Pancreas (tissue), 10 donors: ENCODE measurements around the gene RPP14. TPM values are rescaled to one million over a fixed set of nuclear protein-coding genes. Genes with fewer than 3 reads are reported as not detected.

Experiments used
- ATAC-seq, 4 donors: fragments of 200-7000 bp; cut with Tn5 transposase; one replicate each; pipeline versions ENCODE4 v1.8.0 to v1.9.1; 2020; ENCODE audit warnings: mild to moderate bottlenecking in 4 of 4, moderate library complexity in 4 of 4
- DNase-seq, 6 donors: peaks; one replicate each; pipeline ENCODE4 v3.0.0-alpha.2; 2020
- FAIRE-seq: peaks from 2 replicates; lab custom pipeline; 2012; peaks lifted over from hg19 to GRCh38; lab: Jason Lieb, UNC
- H3K27ac ChIP-seq, 4 donors: fragments of 200-600 bp; sonication (generic); 1 replicate in 3 of 4; 2 replicates in 1 of 4; pipeline versions ENCODE4 v1.5.0 to v1.8.0; 2020
- H3K27me3 ChIP-seq, 4 donors: fragments of 200-600 bp; one replicate each; pipeline ENCODE4 v1.8.0; 2021
- H3K36me3 ChIP-seq, 3 donors: fragments of 200-600 bp; sonication (generic) in 1 of 3; one replicate each; pipeline versions ENCODE4 v1.5.0 to v1.8.0; 2020 to 2021
- H3K4me1 ChIP-seq, 3 donors: fragments of 200-600 bp; one replicate each; pipeline ENCODE4 v1.8.0; 2021
- H3K4me3 ChIP-seq, 4 donors: fragments of 200-600 bp; sonication (generic) in 2 of 4; one replicate each; pipeline versions ENCODE4 v1.5.0 to v1.8.0; 2020 to 2021
- H3K9me3 ChIP-seq, 4 donors: fragments of 200-600 bp; one replicate each; pipeline ENCODE4 v1.8.0; 2021
- WGBS, 2 donors: extraction: QIAGEN DNeasy Blood & Tissue Kit; methylation state at CpG; one replicate each; pipeline ENCODE4 v1.1.7; 2013; 5-methylcytosine and 5-hydroxymethylcytosine counted together
- intact Hi-C, 3 donors: fragments of 100-400 bp; cut with DNase I; formaldehyde crosslinking; loops; one replicate each; pipeline versions ENCODE4 v1.11.1 to v1.14.2; 2022
- polyA plus RNA-seq, 2 donors: library from polyadenylated mRNA; stranded (reverse); fragments of 200-250 nt; gene quantifications; one replicate each; pipeline ENCODE4 v1.2.3, GENCODE V29; 2013
- total RNA-seq, 6 donors: library from RNA; stranded (reverse); fragmentation: NEBNext Ultra II Directional in 4 of 6; extraction: Animal tissue kit (Norgen Biotek cat#: 25700) in 4 of 6; gene quantifications; one replicate each; pipeline versions ENCODE4 v1.2.1 to v1.2.4, GENCODE V29; 2021 to 2023
- TF ChIP-seq, protein P1 (sequence below), 4 donors: fragments of 200-600 bp; sonication (generic) in 3 of 4; IDR thresholded peaks; one replicate each; pipeline versions ENCODE4 v1.5.0 to v1.8.0; 2021; ENCODE audit warnings: antibody characterized with exemption in 4 of 4
- donor health status: healthy with polysubstance abuse.
- donor health status: DM: no; HTN: no; CAD: no; lungs with moderate emphysema.
- donor health status: DM: no; HTN: no; CAD: no.
- donor health status: control.
- donor health status: control.
- donor health status: Bipolar disorder and iron deficiency.
- donor health status: DM: yes; HTN: yes; CAD: no.
- donor health status: DM: no; HTN: no; CAD: no.
- donor health status: DM: no; HTN: no; CAD: no.
- donor health status: DM: yes; HTN: yes; CAD: no.

The RPP14 gene
- total and polyA plus RNA-seq, 8 donors: 5.0 to 8.1 (median 6.7) TPM

- ATAC-seq: peak in 3 of 4 donors; percentile 24 to 69 (median 44)
- no peak for DNase-seq
- no peak overlapping the region for H3K27ac ChIP-seq
- no peaks in the 10 kb centered on the region for H3K4me1 ChIP-seq
- no peak for FAIRE-seq
- intact Hi-C loops: no loop called here
- WGBS, 2 donors: 42 to 45% methylated on average over 4 of the region's 4 CpGs
- TF ChIP-seq, protein P1, sequence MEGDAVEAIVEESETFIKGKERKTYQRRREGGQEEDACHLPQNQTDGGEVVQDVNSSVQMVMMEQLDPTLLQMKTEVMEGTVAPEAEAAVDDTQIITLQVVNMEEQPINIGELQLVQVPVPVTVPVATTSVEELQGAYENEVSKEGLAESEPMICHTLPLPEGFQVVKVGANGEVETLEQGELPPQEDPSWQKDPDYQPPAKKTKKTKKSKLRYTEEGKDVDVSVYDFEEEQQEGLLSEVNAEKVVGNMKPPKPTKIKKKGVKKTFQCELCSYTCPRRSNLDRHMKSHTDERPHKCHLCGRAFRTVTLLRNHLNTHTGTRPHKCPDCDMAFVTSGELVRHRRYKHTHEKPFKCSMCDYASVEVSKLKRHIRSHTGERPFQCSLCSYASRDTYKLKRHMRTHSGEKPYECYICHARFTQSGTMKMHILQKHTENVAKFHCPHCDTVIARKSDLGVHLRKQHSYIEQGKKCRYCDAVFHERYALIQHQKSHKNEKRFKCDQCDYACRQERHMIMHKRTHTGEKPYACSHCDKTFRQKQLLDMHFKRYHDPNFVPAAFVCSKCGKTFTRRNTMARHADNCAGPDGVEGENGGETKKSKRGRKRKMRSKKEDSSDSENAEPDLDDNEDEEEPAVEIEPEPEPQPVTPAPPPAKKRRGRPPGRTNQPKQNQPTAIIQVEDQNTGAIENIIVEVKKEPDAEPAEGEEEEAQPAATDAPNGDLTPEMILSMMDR (IDR thresholded peaks at IDR 0.05): no peak
- no peaks in the 10 kb centered on the region for H3K27me3 ChIP-seq
- H3K9me3 ChIP-seq: no peaks in the 10 kb centered on the region
- H3K4me3 ChIP-seq: no peak overlapping the region
- no peaks in the 10 kb centered on the region for H3K36me3 ChIP-seq
These were observed 50.0 kb downstream of the RPP14 start for GRCh38 chr3:58356054-58356453.

GRCh38 chr3:58357402-58357801 lies 51.4 kb downstream of the RPP14 start:
- Histone ChIP-seq H3K27ac (no peak overlapping the region), H3K27me3 (no peaks in the 10 kb centered on the region), H3K4me1 (no peaks in the 10 kb centered on the region), H3K9me3 (no peaks in the 10 kb centered on the region), H3K4me3 (no peak overlapping the region), H3K36me3 (no peaks in the 10 kb centered on the region)
- ATAC-seq (no peak), DNase-seq (no peak), FAIRE-seq (no peak)
- intact Hi-C loops: no loop called here
- 93 to 95% methylated on average over 3 of the region's 3 CpGs for WGBS, 2 donors
- TF ChIP-seq, protein P1 (IDR thresholded peaks at IDR 0.05): no peak

DNA sequence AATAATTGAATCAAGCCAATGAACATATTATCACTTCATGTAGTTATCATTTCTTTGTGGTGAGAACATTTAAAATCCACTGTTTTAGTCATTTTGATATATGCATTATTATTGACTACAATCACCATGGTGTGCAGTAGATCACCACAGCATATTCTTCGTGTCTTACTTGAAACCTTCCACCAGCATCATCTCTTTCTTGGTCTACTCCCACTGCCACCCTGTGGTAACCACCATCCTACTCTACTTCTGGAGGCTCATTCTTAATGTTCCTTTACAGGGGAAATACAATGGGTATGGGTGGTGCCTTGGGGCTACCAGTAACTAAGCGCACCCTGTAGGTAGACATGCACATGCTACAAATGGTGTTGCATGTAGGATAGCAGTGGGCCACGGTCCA lies 52.0 kb downstream of the RPP14 start:
- no peaks in the 10 kb centered on the region for H3K4me1 ChIP-seq
- FAIRE-seq: no peak
- WGBS, 2 donors: 94 to 97% methylated on average over 3 of the region's 3 CpGs

DNA sequence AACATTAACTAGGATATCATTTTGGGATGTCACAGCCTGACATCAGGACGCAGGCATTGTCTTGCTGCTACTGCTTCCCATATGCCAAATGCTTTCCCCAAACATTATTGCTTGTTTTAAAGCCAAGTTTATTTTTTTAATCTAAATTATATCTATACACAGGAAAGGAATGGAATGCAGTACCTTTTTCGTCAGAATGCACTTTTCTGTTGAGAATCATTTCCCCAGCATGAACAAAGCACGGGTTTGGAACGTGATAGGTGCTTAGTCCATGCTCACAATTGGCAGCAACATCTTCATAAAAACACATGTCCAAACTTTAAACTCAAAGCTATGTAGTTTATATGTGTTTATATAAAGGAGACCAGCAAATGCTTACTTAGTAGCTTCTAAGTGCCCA lies 52.8 kb downstream of the RPP14 start:
- DNase-seq: no peak
- no peaks in the 10 kb centered on the region for H3K36me3 ChIP-seq
- intact Hi-C loops: no loop called here
- H3K27me3 ChIP-seq: no peaks in the 10 kb centered on the region
- H3K4me3 ChIP-seq: no peak overlapping the region
- no peak for FAIRE-seq
- H3K27ac ChIP-seq: no peak overlapping the region
- 88 to 95% methylated on average over 4 of the region's 4 CpGs for WGBS, 2 donors
- ATAC-seq: no peak
- TF ChIP-seq, protein P1 (IDR thresholded peaks at IDR 0.05): no peak
- H3K4me1 ChIP-seq: no peaks in the 10 kb centered on the region
- H3K9me3 ChIP-seq: no peaks in the 10 kb centered on the region

More for the DNA sequence above, 52.0 kb downstream of the RPP14 start:
- TF ChIP-seq, protein P1 (IDR thresholded peaks at IDR 0.05): no peak
- no peak for ATAC-seq
- Histone ChIP-seq H3K27me3 (no peaks in the 10 kb centered on the region), H3K36me3 (no peaks in the 10 kb centered on the region), H3K9me3 (no peaks in the 10 kb centered on the region), H3K27ac (no peak overlapping the region), H3K4me3 (no peak overlapping the region)
- DNase-seq: no peak
- intact Hi-C loops: no loop called here

- TF ChIP-seq, protein P1 (IDR thresholded peaks at IDR 0.05): no peak
- no peak overlapping the region for H3K4me3 ChIP-seq
- H3K27ac ChIP-seq: no peak overlapping the region
- no peaks in the 10 kb centered on the region for H3K36me3 ChIP-seq
- 88 to 92% methylated on average over 4 of the region's 4 CpGs for WGBS, 2 donors
- DNase-seq (no peak), FAIRE-seq (no peak), ATAC-seq (no peak)
- no peaks in the 10 kb centered on the region for H3K27me3 ChIP-seq
- H3K9me3 ChIP-seq: no peaks in the 10 kb centered on the region
- H3K4me1 ChIP-seq: no peaks in the 10 kb centered on the region
- intact Hi-C loops: no loop called here
These were observed 53.6 kb downstream of the RPP14 start for GRCh38 chr3:58359621-58360020.
